Measurements from ENCODE around the gene TMEM130.

- TF ChIP-seq CTCF (IDR thresholded peaks at IDR 0.05; ENCODE audit: poor library complexity, severe bottlenecking) (no peak), REST (IDR thresholded peaks at IDR 0.05; ENCODE audit: borderline replicate concordance) (no peak)
Observed at GRCh38 chr7:98821348-98821747, 48.5 kb downstream of the TMEM130 start.

Measured in neural cell (in vitro differentiated cells).